SK-N-SH treated with all-trans-retinoic acid at 6 μM for 48 hours (cell line): ENCODE results near the gene TMED8.

Experiments used
- BACH2 ChIP-seq: fragments of 250-450 bp; sonication (Bioruptor Pico); IDR thresholded peaks from 2 replicates; pipeline ENCODE4 v1.9.0; 2021; ENCODE audit warnings: mild to moderate bottlenecking, borderline replicate concordance
- ZFP3 ChIP-seq: fragments of 250-450 bp; sonication (Bioruptor Pico); IDR thresholded peaks from 2 replicates; pipeline ENCODE4 v1.5.0; 2020; ENCODE audit warnings: mild to moderate bottlenecking, moderate library complexity
- ZNF565 ChIP-seq: fragments of 450-650 bp; formaldehyde crosslinking; conservative IDR thresholded peaks from 2 replicates; pipeline ENCODE4 v1.5.0; 2020; ENCODE audit warnings: low read depth, mild to moderate bottlenecking, moderate library complexity
- ZNF8 ChIP-seq: fragments of 450-650 bp; formaldehyde crosslinking; IDR thresholded peaks from 2 replicates; pipeline ENCODE4 v1.5.0; 2020; ENCODE audit warnings: mild to moderate bottlenecking, moderate library complexity

- no peak for TF ChIP-seq ZFP3
- TF ChIP-seq ZNF565 (CRISPR knock-in tag), result no peak
- TF ChIP-seq ZNF8 (CRISPR knock-in tag), result no peak
- TF ChIP-seq BACH2, result no peak
Observed at GRCh38 chr14:77296906-77297305, 80.0 kb downstream of the TMED8 start.
